Kidney (tissue), 14 donors: ENCODE measurements around the gene WDFY3. TPM values are rescaled to one million over a fixed set of nuclear protein-coding genes. Genes with fewer than 3 reads are reported as not detected.

Source experiments
- DNase-seq, 5 donors: peaks; one replicate each; pipeline ENCODE4 v3.0.0-alpha.2; 2013 to 2020
- FAIRE-seq: peaks from 2 replicates; lab custom pipeline; 2012; peaks lifted over from hg19 to GRCh38; lab: Jason Lieb, UNC
- H3K27ac ChIP-seq, 2 donors: one replicate each; pipeline ENCODE4 v1.7.0; 2013; ENCODE audit warnings: low read depth in 2 of 2, low read length in 2 of 2, inconsistent platforms in 1 of 2
- H3K27me3 ChIP-seq: one replicate; pipeline ENCODE4 v1.7.1; 2013; ENCODE audit warnings: low read length, inconsistent platforms; ENCODE audit not compliant: control insufficient read depth, insufficient read depth
- H3K36me3 ChIP-seq, 3 donors: one replicate each; pipeline versions ENCODE4 v1.7.0 to v1.7.1; 2013; ENCODE audit warnings: low read length in 3 of 3, control low read depth in 1 of 3, inconsistent platforms in 1 of 3; ENCODE audit not compliant: insufficient read depth in 3 of 3, control insufficient read depth in 2 of 3
- H3K4me1 ChIP-seq, 3 donors: one replicate each; pipeline versions ENCODE4 v1.7.0 to v1.7.1; 2013; ENCODE audit warnings: low read length in 3 of 3, inconsistent platforms in 1 of 3, low read depth in 1 of 3; ENCODE audit not compliant: control insufficient read depth in 2 of 3, insufficient read depth in 2 of 3
- H3K4me3 ChIP-seq, 3 donors: one replicate each; pipeline versions ENCODE4 v1.7.0 to v1.8.1; 2013; ENCODE audit warnings: low read length in 3 of 3, control low read depth in 1 of 3, inconsistent platforms in 1 of 3
- H3K9ac ChIP-seq, 3 donors: one replicate each; pipeline versions ENCODE4 v1.7.0 to v1.7.1; 2013; ENCODE audit warnings: low read length in 3 of 3, control low read depth in 1 of 3, inconsistent platforms in 1 of 3
- H3K9me3 ChIP-seq, 3 donors: one replicate each; pipeline versions ENCODE4 v1.7.0 to v1.7.1; 2013; ENCODE audit warnings: low read length in 3 of 3, control low read depth in 1 of 3, inconsistent platforms in 1 of 3; ENCODE audit not compliant: control insufficient read depth in 2 of 3, insufficient read depth in 1 of 3
- intact Hi-C: fragments of 100-400 bp; cut with DNase I; formaldehyde crosslinking; loops from one replicate; pipeline ENCODE4 v1.11.1; 2022
- polyA plus RNA-seq: library from polyadenylated mRNA; stranded (reverse); fragments of 350-450 nt; fragmentation: Illumina TruSeq; extraction: RNeasy Lipid Tissue Mini Kit (QIAGEN cat#74804); gene quantifications from one replicate; pipeline ENCODE4 v1.2.3, GENCODE V29; 2014; ENCODE audit warnings: low read depth, low replicate concordance; ENCODE audit not compliant: insufficient read depth
- total RNA-seq: library from RNA; stranded (reverse); fragmentation: NEBNext Ultra II Directional; extraction: Animal tissue kit (Norgen Biotek cat#: 25700); gene quantifications from one replicate; pipeline ENCODE4 v1.2.1, GENCODE V29; 2021
- TF ChIP-seq, protein P1 (sequence below): IDR thresholded peaks from 3 replicates; pipeline ENCODE4 v1.5.1; 2012; ENCODE audit warnings: mild to moderate bottlenecking, moderate library complexity, borderline replicate concordance; ENCODE audit not compliant: insufficient read depth; ENCODE audit errors: extremely low read depth
- donor health status: control.
- donor health status: control.
- donor health status: control.
- donor health status: control.
- donor health status: control.
- donor health status: DM: yes; HTN: yes; CAD: no.
- donor health status: Normal renal cell carcinoma (clear cell type).

The WDFY3 gene
- total and polyA plus RNA-seq, 2 donors from 2014 or later, result 9.4 to 151 TPM

DNA sequence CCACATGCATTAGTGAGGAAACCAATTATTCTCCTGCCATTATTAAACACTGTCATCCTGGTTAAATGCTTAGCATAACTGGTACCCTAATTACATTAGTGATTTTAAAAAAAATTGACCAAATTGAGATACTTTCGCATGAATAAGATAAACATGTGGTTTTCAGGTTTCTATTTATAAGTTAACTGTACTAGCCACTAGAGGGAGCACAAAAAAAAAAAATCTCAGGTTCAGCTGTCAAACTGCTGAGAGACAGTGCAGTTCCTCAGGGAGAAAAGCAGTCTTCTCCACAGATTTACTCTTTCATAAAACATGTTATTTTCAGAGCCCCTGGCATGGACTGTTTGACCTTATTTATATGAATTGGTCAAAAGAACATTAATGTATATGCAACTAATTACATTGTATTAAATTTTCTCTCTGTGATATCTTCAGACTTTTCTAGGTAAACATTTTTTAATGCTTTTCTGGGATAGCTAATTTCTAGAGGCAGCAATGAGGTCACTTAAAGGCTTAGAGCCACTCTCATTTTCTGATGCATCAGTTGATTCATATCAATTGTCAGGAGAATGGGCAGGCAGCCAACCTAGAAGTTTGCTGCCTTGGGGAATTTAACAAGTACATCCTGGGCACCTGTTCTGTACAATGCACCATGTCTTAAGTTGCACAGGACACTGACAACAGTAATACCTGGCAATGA lies 216.1 kb downstream of the WDFY3 start:
- no peaks in the 10 kb centered on the region for H3K9me3 ChIP-seq
- H3K27me3 ChIP-seq, result no peaks in the 10 kb centered on the region
- TF ChIP-seq, protein P1, sequence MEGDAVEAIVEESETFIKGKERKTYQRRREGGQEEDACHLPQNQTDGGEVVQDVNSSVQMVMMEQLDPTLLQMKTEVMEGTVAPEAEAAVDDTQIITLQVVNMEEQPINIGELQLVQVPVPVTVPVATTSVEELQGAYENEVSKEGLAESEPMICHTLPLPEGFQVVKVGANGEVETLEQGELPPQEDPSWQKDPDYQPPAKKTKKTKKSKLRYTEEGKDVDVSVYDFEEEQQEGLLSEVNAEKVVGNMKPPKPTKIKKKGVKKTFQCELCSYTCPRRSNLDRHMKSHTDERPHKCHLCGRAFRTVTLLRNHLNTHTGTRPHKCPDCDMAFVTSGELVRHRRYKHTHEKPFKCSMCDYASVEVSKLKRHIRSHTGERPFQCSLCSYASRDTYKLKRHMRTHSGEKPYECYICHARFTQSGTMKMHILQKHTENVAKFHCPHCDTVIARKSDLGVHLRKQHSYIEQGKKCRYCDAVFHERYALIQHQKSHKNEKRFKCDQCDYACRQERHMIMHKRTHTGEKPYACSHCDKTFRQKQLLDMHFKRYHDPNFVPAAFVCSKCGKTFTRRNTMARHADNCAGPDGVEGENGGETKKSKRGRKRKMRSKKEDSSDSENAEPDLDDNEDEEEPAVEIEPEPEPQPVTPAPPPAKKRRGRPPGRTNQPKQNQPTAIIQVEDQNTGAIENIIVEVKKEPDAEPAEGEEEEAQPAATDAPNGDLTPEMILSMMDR, result peak; percentile 60
- FAIRE-seq (peak; percentile 94), DNase-seq (peak in 2 of 5 donors; percentile 58 to 60)
- H3K9ac ChIP-seq, result no peak overlapping the region
- peaks cover 6 to 60% (median 34%) of the 10 kb centered on the region in 3 donors for H3K36me3 ChIP-seq
- H3K4me3 ChIP-seq, result no peak overlapping the region
- H3K27ac ChIP-seq, result no peak overlapping the region
- no peaks in the 10 kb centered on the region for H3K4me1 ChIP-seq
- intact Hi-C loops, result no loop called here

DNA sequence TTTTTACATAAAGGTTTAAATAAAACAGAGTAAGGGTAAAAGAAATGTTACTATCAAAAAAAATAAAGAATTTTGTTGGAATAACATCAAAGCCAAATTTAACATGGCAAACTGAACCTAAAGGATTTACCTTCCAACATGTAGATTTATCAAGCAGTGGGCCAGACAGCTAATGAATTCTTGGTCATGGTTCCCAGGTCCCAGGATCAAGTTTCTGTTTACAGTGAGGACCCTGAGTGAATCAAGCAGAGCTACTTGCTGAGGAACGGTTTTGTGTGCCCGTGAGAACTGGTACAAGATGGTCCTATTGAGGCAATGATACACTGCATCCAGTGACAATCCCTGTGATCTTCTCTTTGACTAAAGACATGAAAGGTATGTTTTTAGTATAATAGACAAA lies 226.4 kb downstream of the WDFY3 start:
- Histone ChIP-seq H3K27ac (no peak overlapping the region), H3K9me3 (no peaks in the 10 kb centered on the region), H3K4me1 (no peaks in the 10 kb centered on the region), H3K4me3 (no peak overlapping the region), H3K9ac (no peak overlapping the region), H3K27me3 (no peaks in the 10 kb centered on the region), H3K36me3 (peaks cover 16 to 66% (median 42%) of the 10 kb centered on the region in 3 donors)
- DNase-seq, result peak in 4 of 5 donors; percentile 54 to 91 (median 82)
- FAIRE-seq, result no peak
- TF ChIP-seq, protein P1, result no peak
- intact Hi-C loops, result loop anchor here (10.0 kb wide), 1 partner anchor 235 kb away; no protein-coding TSS in a partner anchor

DNA sequence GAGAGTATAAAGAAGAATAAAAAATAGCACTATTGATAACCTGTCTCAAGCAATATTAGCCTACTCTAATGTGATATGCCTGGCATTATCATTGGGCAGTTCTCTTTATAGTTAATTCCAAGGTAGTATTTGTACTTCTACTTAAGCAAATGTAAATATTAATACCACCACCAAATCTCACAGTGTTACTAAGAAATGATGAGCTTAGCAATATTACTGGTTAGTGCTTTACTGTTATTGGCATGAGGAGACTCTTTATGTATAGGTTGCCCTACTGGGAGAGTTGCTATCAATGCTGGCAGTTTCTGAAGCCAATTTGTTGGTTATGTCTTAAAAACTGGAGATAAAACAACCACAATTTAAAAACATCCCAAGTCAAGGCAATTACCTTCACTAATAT lies 227.9 kb downstream of the WDFY3 start:
- intact Hi-C loops, result no loop called here
- FAIRE-seq, result no peak

More for the DNA sequence above, 227.9 kb downstream of the WDFY3 start:
- DNase-seq, result no peak
- Histone ChIP-seq H3K27ac (no peak overlapping the region), H3K4me1 (no peaks in the 10 kb centered on the region), H3K27me3 (no peaks in the 10 kb centered on the region), H3K9me3 (no peaks in the 10 kb centered on the region), H3K4me3 (no peak overlapping the region), H3K9ac (no peak overlapping the region), H3K36me3 (peaks cover 18 to 71% (median 40%) of the 10 kb centered on the region in 3 donors)
- TF ChIP-seq, protein P1, result no peak
